MM.1S (cell line): ENCODE measurements around the gene FAM20A.

Experiments
- CTCF ChIP-seq: fragments of 300-600 bp; sonication (generic); IDR thresholded peaks from 2 replicates; pipeline ENCODE4 v1.5.1; 2016; ENCODE audit warnings: antibody characterized with exemption, low read length, mixed read lengths
- EZH2 ChIP-seq: fragments of 300-600 bp; sonication (generic); optimal IDR thresholded peaks from 2 replicates; pipeline ENCODE3; 2017; ENCODE audit warnings: low read depth, mild to moderate bottlenecking, antibody characterized with exemption, low read length, mixed read lengths

GRCh38 chr17:68602289-68602688 lies 1.1 kb upstream of the FAM20A start:
- TF ChIP-seq CTCF (no peak), EZH2 (no peak)
